ENCODE measurements around the gene IL19.

- TF ChIP-seq, protein P1, sequence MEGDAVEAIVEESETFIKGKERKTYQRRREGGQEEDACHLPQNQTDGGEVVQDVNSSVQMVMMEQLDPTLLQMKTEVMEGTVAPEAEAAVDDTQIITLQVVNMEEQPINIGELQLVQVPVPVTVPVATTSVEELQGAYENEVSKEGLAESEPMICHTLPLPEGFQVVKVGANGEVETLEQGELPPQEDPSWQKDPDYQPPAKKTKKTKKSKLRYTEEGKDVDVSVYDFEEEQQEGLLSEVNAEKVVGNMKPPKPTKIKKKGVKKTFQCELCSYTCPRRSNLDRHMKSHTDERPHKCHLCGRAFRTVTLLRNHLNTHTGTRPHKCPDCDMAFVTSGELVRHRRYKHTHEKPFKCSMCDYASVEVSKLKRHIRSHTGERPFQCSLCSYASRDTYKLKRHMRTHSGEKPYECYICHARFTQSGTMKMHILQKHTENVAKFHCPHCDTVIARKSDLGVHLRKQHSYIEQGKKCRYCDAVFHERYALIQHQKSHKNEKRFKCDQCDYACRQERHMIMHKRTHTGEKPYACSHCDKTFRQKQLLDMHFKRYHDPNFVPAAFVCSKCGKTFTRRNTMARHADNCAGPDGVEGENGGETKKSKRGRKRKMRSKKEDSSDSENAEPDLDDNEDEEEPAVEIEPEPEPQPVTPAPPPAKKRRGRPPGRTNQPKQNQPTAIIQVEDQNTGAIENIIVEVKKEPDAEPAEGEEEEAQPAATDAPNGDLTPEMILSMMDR (IDR thresholded peaks at IDR 0.05) = no peak
- TF ChIP-seq POLR2A (IDR thresholded peaks at IDR 0.05) = no peak
Measured at GRCh38 chr1:206787891-206788290, 17.3 kb downstream of the IL19 start.
